Glomerular visceral epithelial cell (primary cell): ENCODE data around the gene MRFAP1L1.
A peak's percentile ranks its signal among the peaks of the same experiment; 100 is the strongest.
"Not testable (repeated sequence)": the region's sequence is repeated elsewhere in the genome, so short reads cannot be mapped to it uniquely, and the experiment has no call there.

Experiments
- DNase-seq: peaks from one replicate; pipeline ENCODE4 v3.0.0-alpha.2; 2016; ENCODE audit errors: extremely low spot score

MRFAP1L1 gene

GRCh38 chr4:6734165-6734786, 24.6 kb upstream of the MRFAP1L1 start:
- DNase-seq = no peak

- no peak for DNase-seq
Measured at GRCh38 chr4:6733358-6734164, 23.9 kb upstream of the MRFAP1L1 start.

DNA sequence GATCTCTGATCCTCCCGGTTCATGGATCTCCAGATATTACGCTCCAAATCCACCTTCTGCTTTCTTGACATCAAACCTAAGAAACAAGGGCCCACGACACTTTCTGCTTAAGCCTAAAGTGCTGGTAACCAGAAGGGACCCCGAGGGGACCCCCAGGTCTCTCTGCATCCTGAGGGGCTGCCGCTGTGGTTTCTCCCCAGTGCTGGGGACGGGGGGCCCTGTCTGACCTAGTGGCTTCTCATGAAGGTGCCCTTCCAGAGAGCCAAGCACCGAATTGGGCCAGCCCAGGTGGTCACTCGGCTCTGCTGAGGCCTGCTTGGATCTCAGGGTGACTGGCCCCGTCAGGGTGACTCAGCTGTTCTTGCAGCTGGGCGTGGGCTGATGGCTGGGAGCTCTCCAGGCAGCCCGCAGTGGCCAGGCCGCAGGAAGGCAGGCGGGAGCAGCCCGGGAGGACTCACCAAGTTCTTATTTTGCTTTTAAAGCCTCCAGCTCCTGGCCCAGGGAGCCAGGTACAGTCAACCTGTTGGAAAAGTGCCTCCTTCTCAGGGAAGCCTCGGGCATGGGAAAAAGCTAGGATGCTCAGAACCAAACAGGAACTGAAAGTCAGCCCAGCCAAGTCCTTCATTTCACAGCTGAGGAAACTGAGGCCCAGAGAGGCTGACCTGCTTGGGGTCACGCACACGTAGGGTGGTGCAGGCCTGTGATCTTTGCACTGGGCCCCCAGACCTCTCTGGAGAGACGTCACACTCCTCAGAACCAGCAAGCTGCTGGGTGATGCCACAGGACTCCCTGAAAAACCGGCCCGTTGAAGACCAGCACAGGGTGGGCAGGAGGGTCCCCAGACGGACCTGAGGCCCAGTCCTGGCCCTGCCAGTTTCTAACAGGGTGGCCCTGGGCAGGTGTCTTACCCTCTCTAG, 23.0 kb upstream of the MRFAP1L1 start:
- peak; percentile 80 for DNase-seq

GRCh38 chr4:6731780-6732179, 22.1 kb upstream of the MRFAP1L1 start:
- no peak for DNase-seq

DNA sequence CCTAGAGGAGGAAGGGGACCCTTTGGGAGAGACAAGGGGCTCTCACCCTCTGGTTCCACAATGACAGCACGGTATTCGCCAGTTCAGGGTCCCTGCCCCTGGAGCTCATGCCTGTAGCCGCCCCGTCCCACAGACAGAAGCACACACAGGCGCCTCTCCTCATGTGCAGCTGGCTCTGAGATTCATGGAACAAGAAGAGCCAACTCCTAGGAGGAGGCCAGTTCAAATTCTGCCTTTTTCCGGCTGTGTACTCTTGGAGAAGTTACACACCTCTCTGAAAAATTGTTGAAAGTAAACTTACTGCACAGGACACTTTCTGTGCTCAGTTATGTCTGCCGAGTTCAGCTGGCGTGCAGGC, 21.6 kb upstream of the MRFAP1L1 start:
- no peak for DNase-seq

GRCh38 chr4:6730603-6731317, 21.1 kb upstream of the MRFAP1L1 start:
- no peak for DNase-seq

GRCh38 chr4:6728320-6729029, 18.8 kb upstream of the MRFAP1L1 start:
- no peak for DNase-seq

DNA sequence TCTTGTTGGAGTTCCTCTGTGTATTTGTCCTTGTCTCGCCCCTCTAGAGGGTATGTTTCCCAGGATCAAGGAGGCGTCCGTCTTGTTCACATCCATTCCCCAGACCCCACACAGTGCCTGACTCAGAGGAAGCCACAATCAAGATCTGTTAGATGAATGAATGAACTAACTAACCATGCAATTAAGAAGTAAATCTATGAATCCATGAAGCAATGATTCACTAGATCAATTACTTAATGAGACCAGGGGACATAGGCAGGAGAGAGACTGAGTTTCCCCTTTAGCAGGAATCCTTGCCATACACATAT, 18.2 kb upstream of the MRFAP1L1 start:
- no peak for DNase-seq

GRCh38 chr4:6727081-6727942, 17.6 kb upstream of the MRFAP1L1 start:
- no peak for DNase-seq

GRCh38 chr4:6725427-6725961, 15.8 kb upstream of the MRFAP1L1 start:
- not testable (repeated sequence) for DNase-seq

GRCh38 chr4:6724421-6725111, 14.9 kb upstream of the MRFAP1L1 start:
- no peak for DNase-seq

DNA sequence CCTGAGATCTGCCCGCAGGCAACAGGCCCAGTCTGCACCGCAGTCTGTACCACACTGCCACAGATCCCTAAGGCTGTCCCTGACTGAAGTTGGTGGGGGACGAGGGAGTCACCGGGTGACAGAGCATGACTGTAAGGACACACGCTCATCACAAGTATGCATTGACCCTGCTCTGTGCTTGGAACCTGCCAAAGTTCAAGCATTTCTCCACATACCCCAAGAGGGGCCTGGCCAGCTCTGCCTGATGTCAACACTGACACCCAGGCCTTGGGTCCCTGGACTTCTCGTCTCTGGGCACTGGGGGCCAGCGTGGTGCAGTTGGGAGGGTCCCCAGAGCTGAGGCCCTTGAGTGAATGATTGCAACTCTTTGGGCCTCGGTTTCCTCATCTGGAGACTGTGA, 14.2 kb upstream of the MRFAP1L1 start:
- DNase-seq = no peak

DNA sequence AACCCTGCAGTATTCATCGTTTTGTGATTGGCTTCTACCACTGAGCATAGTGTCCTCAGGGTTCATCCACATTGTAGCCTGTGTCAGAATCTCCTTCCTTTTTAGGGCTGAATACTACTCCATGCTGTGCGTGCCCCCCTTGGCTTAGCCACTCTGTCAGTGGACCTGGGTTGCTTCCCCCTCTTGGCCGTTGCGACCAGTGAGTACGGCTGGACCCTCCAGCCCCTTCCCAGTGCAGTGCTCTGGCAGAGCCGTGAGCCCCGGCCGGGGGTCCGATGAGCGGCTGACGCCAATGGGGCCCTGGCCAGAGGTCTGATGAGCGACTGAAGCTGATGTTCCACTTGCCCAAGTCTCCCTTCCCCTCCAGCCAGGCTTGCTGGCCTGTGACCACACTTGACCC, 13.2 kb upstream of the MRFAP1L1 start:
- no peak for DNase-seq

- DNase-seq = no peak
Measured at GRCh38 chr4:6721121-6721520, 11.5 kb upstream of the MRFAP1L1 start.

- peak; percentile 74 for DNase-seq
Measured at GRCh38 chr4:6720202-6720699, 10.6 kb upstream of the MRFAP1L1 start.

GRCh38 chr4:6719611-6720179, 10.0 kb upstream of the MRFAP1L1 start:
- no peak for DNase-seq

DNA sequence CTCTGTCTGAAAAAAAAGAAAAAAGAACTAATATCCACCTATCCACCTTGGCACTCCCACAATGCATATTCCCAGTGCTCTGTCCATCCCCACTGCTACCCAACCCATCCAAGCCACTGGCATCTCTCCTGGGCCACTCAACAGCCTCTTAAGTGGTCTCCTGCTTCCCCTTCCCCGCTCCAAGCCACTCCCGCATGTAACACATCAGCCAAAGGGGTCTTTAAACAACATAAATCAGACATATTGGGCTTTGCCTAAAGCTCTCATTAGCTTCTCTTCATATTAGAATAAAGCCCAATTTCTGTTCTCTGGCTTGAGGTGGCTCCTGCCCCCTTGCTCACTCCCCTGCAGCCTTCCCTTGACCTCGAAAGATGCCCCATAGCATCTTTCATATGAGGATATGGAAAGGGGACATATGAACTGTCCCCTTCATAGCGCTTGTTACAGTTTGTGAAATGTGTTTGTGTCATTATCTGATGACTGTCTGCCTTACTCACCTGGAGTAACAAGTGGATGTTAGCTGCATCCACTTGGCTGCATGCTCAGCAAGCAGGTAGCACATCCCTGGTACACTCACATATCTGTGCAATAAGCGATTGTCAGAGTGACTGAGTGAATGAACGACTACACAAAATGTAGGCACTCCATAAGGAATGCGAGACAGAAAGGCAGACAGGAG, 9.4 kb upstream of the MRFAP1L1 start:
- no peak for DNase-seq

DNA sequence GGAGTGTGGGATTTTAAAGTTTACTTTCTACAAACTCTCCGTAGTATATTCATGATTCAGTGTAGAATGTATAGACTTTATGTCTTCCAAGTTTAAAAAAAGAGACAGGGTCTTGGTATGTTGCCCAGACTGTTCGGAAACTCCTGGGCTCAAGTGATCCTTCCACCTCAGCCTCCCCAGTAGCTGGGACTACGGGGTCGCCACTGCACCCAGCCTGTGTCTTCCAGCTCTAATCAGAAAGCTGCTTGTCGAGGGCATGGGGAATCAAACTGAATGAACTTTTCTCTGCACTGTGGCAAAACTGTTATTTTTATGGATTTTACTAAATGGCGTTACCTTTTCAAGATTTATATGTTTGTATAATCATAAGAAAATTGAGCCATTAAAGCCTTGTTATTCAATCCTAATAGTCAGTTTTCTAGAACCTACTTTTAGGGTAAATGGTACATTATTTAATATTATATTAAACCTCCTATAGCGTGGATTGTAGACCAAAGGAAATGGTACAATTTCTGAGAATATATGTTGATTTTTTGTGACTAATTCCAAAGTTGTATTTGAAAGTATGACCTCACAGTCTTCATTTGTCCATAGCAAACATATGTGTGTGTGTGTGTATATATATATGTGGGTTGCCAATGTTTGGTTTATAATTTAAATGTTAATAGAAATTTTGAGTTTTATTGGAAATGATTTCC, 7.4 kb upstream of the MRFAP1L1 start:
- DNase-seq = no peak
